IMR-90 (cell line): ENCODE data around the gene SRRD.

ENCODE experiments used
- BHLHE40 ChIP-seq: fragments of 150-350 bp; IDR thresholded peaks from 2 replicates; pipeline ENCODE4 v1.6.1; 2016; ENCODE audit warnings: mild to moderate bottlenecking, low read depth, low read length
- CEBPB ChIP-seq: IDR thresholded peaks from 2 replicates; pipeline ENCODE4 v1.6.1; 2012; ENCODE audit warnings: low read depth, low read length, improper control_type of control experiment
- CHD1 ChIP-seq: IDR thresholded peaks from 2 replicates; pipeline ENCODE4 v1.6.1; 2012; ENCODE audit warnings: low read depth, low read length, improper control_type of control experiment
- MAFK ChIP-seq: IDR thresholded peaks from 2 replicates; pipeline ENCODE4 v1.6.1; 2012; ENCODE audit warnings: low read depth, low read length, improper control_type of control experiment
- MAZ ChIP-seq: IDR thresholded peaks from 2 replicates; pipeline ENCODE4 v1.6.1; 2012; ENCODE audit warnings: low read depth, mild to moderate bottlenecking, low read length, improper control_type of control experiment, moderate library complexity, borderline replicate concordance
- NFE2L2 ChIP-seq: fragments of 150-350 bp; IDR thresholded peaks from 2 replicates; pipeline ENCODE4 v1.6.1; 2016; ENCODE audit warnings: low read depth, mild to moderate bottlenecking, low read length
- POLR2A ChIP-seq: IDR thresholded peaks from 2 replicates; pipeline ENCODE4 v1.6.1; 2012; ENCODE audit warnings: mild to moderate bottlenecking, low read depth, low read length
- RAD21 ChIP-seq: IDR thresholded peaks from 2 replicates; pipeline ENCODE4 v1.6.1; 2012; ENCODE audit warnings: low read length, improper control_type of control experiment
- RFX5 ChIP-seq: IDR thresholded peaks from 2 replicates; pipeline ENCODE4 v1.8.0; 2012; ENCODE audit warnings: low read depth, mild to moderate bottlenecking, low read length, moderate library complexity
- TF ChIP-seq, protein P1 (sequence below): conservative IDR thresholded peaks from 2 replicates; pipeline ENCODE4 v1.5.1; 2012; ENCODE audit warnings: mild to moderate bottlenecking, low read depth, low read length, improper control_type of control experiment
- TF ChIP-seq, protein P2 (sequence below): fragments of 150-350 bp; IDR thresholded peaks from 2 replicates; pipeline ENCODE4 v1.6.1; 2016; ENCODE audit warnings: low read depth, mild to moderate bottlenecking, low read length, moderate library complexity, borderline replicate concordance
- TF ChIP-seq, protein P3 (sequence below): fragments of 150-350 bp; IDR thresholded peaks from 2 replicates; pipeline ENCODE4 v1.6.1; 2017; ENCODE audit warnings: mild to moderate bottlenecking, antibody characterized with exemption, low read length, low read depth

DNA sequence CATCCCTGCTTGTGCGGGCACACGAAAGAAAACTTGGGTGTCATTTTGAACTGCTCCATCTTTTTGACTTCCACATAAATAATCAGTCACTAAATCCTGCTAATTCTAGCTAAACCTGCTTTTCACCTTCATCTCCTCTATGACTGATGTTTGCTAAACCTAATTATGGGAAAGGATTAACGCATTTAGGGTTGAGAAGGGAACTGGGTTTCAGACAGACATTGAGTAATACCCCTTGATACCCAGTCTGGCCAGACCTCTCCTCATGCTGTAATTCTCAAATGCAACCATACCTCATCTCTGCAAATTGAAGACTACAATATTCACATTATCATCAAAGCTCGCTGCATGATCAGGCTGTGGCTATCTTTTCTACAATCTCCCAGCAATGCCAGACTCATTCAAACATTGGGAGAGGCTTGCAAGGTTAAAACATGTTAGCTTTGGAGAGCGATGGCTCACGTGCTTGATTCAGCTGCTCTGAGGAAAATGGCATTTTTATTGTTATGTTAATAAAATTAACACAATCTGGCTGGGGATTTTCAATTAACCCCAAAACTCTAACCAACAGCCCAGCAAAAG is 2.5 kb upstream of the SRRD start:
- TF ChIP-seq, protein P1, sequence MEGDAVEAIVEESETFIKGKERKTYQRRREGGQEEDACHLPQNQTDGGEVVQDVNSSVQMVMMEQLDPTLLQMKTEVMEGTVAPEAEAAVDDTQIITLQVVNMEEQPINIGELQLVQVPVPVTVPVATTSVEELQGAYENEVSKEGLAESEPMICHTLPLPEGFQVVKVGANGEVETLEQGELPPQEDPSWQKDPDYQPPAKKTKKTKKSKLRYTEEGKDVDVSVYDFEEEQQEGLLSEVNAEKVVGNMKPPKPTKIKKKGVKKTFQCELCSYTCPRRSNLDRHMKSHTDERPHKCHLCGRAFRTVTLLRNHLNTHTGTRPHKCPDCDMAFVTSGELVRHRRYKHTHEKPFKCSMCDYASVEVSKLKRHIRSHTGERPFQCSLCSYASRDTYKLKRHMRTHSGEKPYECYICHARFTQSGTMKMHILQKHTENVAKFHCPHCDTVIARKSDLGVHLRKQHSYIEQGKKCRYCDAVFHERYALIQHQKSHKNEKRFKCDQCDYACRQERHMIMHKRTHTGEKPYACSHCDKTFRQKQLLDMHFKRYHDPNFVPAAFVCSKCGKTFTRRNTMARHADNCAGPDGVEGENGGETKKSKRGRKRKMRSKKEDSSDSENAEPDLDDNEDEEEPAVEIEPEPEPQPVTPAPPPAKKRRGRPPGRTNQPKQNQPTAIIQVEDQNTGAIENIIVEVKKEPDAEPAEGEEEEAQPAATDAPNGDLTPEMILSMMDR: no peak
- TF ChIP-seq POLR2A (no peak), BHLHE40 (no peak), CEBPB (no peak), RFX5 (no peak), CHD1 (no peak), NFE2L2 (no peak), RAD21 (no peak), MAFK (no peak), MAZ (no peak)
- TF ChIP-seq, protein P2, sequence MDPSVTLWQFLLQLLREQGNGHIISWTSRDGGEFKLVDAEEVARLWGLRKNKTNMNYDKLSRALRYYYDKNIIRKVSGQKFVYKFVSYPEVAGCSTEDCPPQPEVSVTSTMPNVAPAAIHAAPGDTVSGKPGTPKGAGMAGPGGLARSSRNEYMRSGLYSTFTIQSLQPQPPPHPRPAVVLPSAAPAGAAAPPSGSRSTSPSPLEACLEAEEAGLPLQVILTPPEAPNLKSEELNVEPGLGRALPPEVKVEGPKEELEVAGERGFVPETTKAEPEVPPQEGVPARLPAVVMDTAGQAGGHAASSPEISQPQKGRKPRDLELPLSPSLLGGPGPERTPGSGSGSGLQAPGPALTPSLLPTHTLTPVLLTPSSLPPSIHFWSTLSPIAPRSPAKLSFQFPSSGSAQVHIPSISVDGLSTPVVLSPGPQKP: no peak
- TF ChIP-seq, protein P3, sequence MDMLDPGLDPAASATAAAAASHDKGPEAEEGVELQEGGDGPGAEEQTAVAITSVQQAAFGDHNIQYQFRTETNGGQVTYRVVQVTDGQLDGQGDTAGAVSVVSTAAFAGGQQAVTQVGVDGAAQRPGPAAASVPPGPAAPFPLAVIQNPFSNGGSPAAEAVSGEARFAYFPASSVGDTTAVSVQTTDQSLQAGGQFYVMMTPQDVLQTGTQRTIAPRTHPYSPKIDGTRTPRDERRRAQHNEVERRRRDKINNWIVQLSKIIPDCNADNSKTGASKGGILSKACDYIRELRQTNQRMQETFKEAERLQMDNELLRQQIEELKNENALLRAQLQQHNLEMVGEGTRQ: no peak
